Measurements from ENCODE around the gene LIMK2. TPM values are rescaled to one million over a fixed set of nuclear protein-coding genes. Genes with fewer than 3 reads are reported as not detected.
"Not testable (repeated sequence)": the region's sequence is repeated elsewhere in the genome, so short reads cannot be mapped to it uniquely, and the experiment has no call there.

Gene LIMK2
- 22.4 and 24.2 TPM in 2 replicates for total RNA-seq (2014; rRNA removed; shearing (Covaris generic))

- DNase-seq = peak; percentile 99
- no peaks in the 10 kb centered on the region for H3K36me3 ChIP-seq (replicated peaks; ENCODE audit: control insufficient read depth, insufficient read depth, low read length)
- H3K27me3 ChIP-seq (ENCODE audit: control insufficient read depth, insufficient read depth, low read length) = no peaks in the 10 kb centered on the region
- peak within 1 kb of the TSS; percentile 94 for H3K4me3 ChIP-seq (ENCODE audit: insufficient read depth, low read depth, low read length)
Observed at GRCh38 chr22:31211862-31212730, at the start of gene LIMK2. Gene LIMK2, plus strand, starts transcription at chr22:31212298. Its CDS starts 111 bp downstream, at chr22:31212409.

- DNase-seq = no peak
- Histone ChIP-seq H3K36me3 (replicated peaks; ENCODE audit: control insufficient read depth, insufficient read depth, low read length) (no peaks in the 10 kb centered on the region; the same call in 1 of the 2 replicates), H3K4me3 (ENCODE audit: insufficient read depth, low read depth, low read length) (no peak overlapping the region), H3K27me3 (ENCODE audit: control insufficient read depth, insufficient read depth, low read length) (no peaks in the 10 kb centered on the region)
Observed at GRCh38 chr22:31170971-31171370, 41.1 kb upstream of the LIMK2 start.

- not testable (repeated sequence) for H3K4me3 ChIP-seq (ENCODE audit: insufficient read depth, low read depth, low read length); DNase-seq; H3K36me3 ChIP-seq (replicated peaks; ENCODE audit: control insufficient read depth, insufficient read depth, low read length); H3K27me3 ChIP-seq (ENCODE audit: control insufficient read depth, insufficient read depth, low read length)
Observed at GRCh38 chr22:31171734-31172133, 40.4 kb upstream of the LIMK2 start.

GRCh38 chr22:31173386-31174145 is 38.5 kb upstream of the LIMK2 start:
- H3K27me3 ChIP-seq (ENCODE audit: control insufficient read depth, insufficient read depth, low read length) = no peaks in the 10 kb centered on the region
- H3K36me3 ChIP-seq (replicated peaks; ENCODE audit: control insufficient read depth, insufficient read depth, low read length) = no peaks in the 10 kb centered on the region; the same call in 1 of the 2 replicates
- no peak for DNase-seq
- no peak overlapping the region for H3K4me3 ChIP-seq (ENCODE audit: insufficient read depth, low read depth, low read length)

GRCh38 chr22:31176923-31177322 is 35.2 kb upstream of the LIMK2 start:
- Histone ChIP-seq H3K36me3 (replicated peaks; ENCODE audit: control insufficient read depth, insufficient read depth, low read length) (no peaks in the 10 kb centered on the region; the same call in 1 of the 2 replicates), H3K4me3 (ENCODE audit: insufficient read depth, low read depth, low read length) (no peak overlapping the region), H3K27me3 (ENCODE audit: control insufficient read depth, insufficient read depth, low read length) (no peaks in the 10 kb centered on the region)
- no peak for DNase-seq

- no peaks in the 10 kb centered on the region; the same call in 1 of the 2 replicates for H3K36me3 ChIP-seq (replicated peaks; ENCODE audit: control insufficient read depth, insufficient read depth, low read length)
- H3K4me3 ChIP-seq (ENCODE audit: insufficient read depth, low read depth, low read length) = no peak overlapping the region
- H3K27me3 ChIP-seq (ENCODE audit: control insufficient read depth, insufficient read depth, low read length) = no peaks in the 10 kb centered on the region
- DNase-seq = no peak
Observed at GRCh38 chr22:31177420-31178162, 34.5 kb upstream of the LIMK2 start.

- no peak for DNase-seq
- Histone ChIP-seq H3K36me3 (replicated peaks; ENCODE audit: control insufficient read depth, insufficient read depth, low read length) (no peaks in the 10 kb centered on the region), H3K4me3 (ENCODE audit: insufficient read depth, low read depth, low read length) (no peak overlapping the region)
Observed at GRCh38 chr22:31178859-31179258, 33.2 kb upstream of the LIMK2 start.

GRCh38 chr22:31179345-31179744 is 32.8 kb upstream of the LIMK2 start:
- no peaks in the 10 kb centered on the region for H3K27me3 ChIP-seq (ENCODE audit: control insufficient read depth, insufficient read depth, low read length)
- H3K36me3 ChIP-seq (replicated peaks; ENCODE audit: control insufficient read depth, insufficient read depth, low read length) = no peaks in the 10 kb centered on the region
- H3K4me3 ChIP-seq (ENCODE audit: insufficient read depth, low read depth, low read length) = no peak overlapping the region
- no peak for DNase-seq

More at GRCh38 chr22:31178859-31179258, 33.2 kb upstream of the LIMK2 start:
- H3K27me3 ChIP-seq (ENCODE audit: control insufficient read depth, insufficient read depth, low read length) = no peaks in the 10 kb centered on the region

- no peak for DNase-seq
- Histone ChIP-seq H3K36me3 (replicated peaks; ENCODE audit: control insufficient read depth, insufficient read depth, low read length) (peaks cover 3% of the 10 kb centered on the region), H3K27me3 (ENCODE audit: control insufficient read depth, insufficient read depth, low read length) (no peaks in the 10 kb centered on the region), H3K4me3 (ENCODE audit: insufficient read depth, low read depth, low read length) (no peak overlapping the region)
Observed at GRCh38 chr22:31184015-31184414, 28.1 kb upstream of the LIMK2 start.

- H3K4me3 ChIP-seq (ENCODE audit: insufficient read depth, low read depth, low read length) = no peak overlapping the region
- DNase-seq = no peak
- H3K36me3 ChIP-seq (replicated peaks; ENCODE audit: control insufficient read depth, insufficient read depth, low read length) = peaks cover 3% of the 10 kb centered on the region
- no peaks in the 10 kb centered on the region for H3K27me3 ChIP-seq (ENCODE audit: control insufficient read depth, insufficient read depth, low read length)
Observed at GRCh38 chr22:31185056-31185455, 27.0 kb upstream of the LIMK2 start.

- peaks cover 3% of the 10 kb centered on the region for H3K36me3 ChIP-seq (replicated peaks; ENCODE audit: control insufficient read depth, insufficient read depth, low read length)
- no peaks in the 10 kb centered on the region for H3K27me3 ChIP-seq (ENCODE audit: control insufficient read depth, insufficient read depth, low read length)
- no peak for DNase-seq
Observed at GRCh38 chr22:31187627-31188026, 24.5 kb upstream of the LIMK2 start.

GRCh38 chr22:31192513-31192912 is 19.6 kb upstream of the LIMK2 start:
- no peak overlapping the region for H3K4me3 ChIP-seq (ENCODE audit: insufficient read depth, low read depth, low read length)
- H3K27me3 ChIP-seq (ENCODE audit: control insufficient read depth, insufficient read depth, low read length) = no peaks in the 10 kb centered on the region

More at GRCh38 chr22:31187627-31188026, 24.5 kb upstream of the LIMK2 start:
- H3K4me3 ChIP-seq (ENCODE audit: insufficient read depth, low read depth, low read length) = no peak overlapping the region

GRCh38 chr22:31193092-31193491 is 19.0 kb upstream of the LIMK2 start:
- DNase-seq = no peak
- no peaks in the 10 kb centered on the region for H3K27me3 ChIP-seq (ENCODE audit: control insufficient read depth, insufficient read depth, low read length)
- no peak overlapping the region for H3K4me3 ChIP-seq (ENCODE audit: insufficient read depth, low read depth, low read length)
- no peaks in the 10 kb centered on the region for H3K36me3 ChIP-seq (replicated peaks; ENCODE audit: control insufficient read depth, insufficient read depth, low read length)

More at GRCh38 chr22:31192513-31192912, 19.6 kb upstream of the LIMK2 start:
- no peaks in the 10 kb centered on the region for H3K36me3 ChIP-seq (replicated peaks; ENCODE audit: control insufficient read depth, insufficient read depth, low read length)
- DNase-seq = no peak

- not testable (repeated sequence) for DNase-seq; H3K4me3 ChIP-seq (ENCODE audit: insufficient read depth, low read depth, low read length); H3K36me3 ChIP-seq (replicated peaks; ENCODE audit: control insufficient read depth, insufficient read depth, low read length); H3K27me3 ChIP-seq (ENCODE audit: control insufficient read depth, insufficient read depth, low read length)
Observed at GRCh38 chr22:31194681-31195080, 17.4 kb upstream of the LIMK2 start.
